Panc1 (cell line): ENCODE results near the gene FKBP9. TPM values are rescaled to one million over a fixed set of nuclear protein-coding genes. Genes with fewer than 3 reads are reported as not detected.

Source experiments
- ATAC-seq: fragments of 200-7000 bp; cut with Tn5 transposase; 2 replicates; pipeline ENCODE4 v1.9.1; 2020; ENCODE audit warnings: mild to moderate bottlenecking, moderate library complexity
- BruUV-seq: library from RNA; stranded (reverse); fragments of 400-500 nt; replicated peaks from 2 replicates; lab custom pipeline; 2021; lab: Mats Ljungman, UMichigan
- CTCF ChIA-PET: fragments of 300-600 bp; sonication (Branson Sonifier 250); formaldehyde crosslinking; loops from one replicate; lab custom pipeline; 2022; ENCODE audit warnings: antibody characterized with exemption; lab: Charles Lee
- POLR2A ChIA-PET: fragments of 300-600 bp; sonication (Branson Sonifier 250); formaldehyde crosslinking; loops from one replicate; lab custom pipeline; 2022; ENCODE audit warnings: antibody characterized with exemption; lab: Charles Lee
- DNase-seq: peaks from one replicate; pipeline ENCODE4 v3.0.0-alpha.2; 2010; ENCODE audit warnings: low read depth, low spot score
- H3K27ac ChIP-seq: 2 replicates; pipeline ENCODE4 v1.5.1; 2011; ENCODE audit warnings: mild to moderate bottlenecking, low read length, inconsistent platforms
- H3K27me3 ChIP-seq: fragments of 200-500 bp; sonication (Bioruptor generic); 2 replicates; pipeline ENCODE4 v1.6.0; 2014; ENCODE audit warnings: low read length, inconsistent platforms; ENCODE audit not compliant: control insufficient read depth, insufficient read depth
- H3K36me3 ChIP-seq: fragments of 200-500 bp; sonication (Bioruptor generic); 2 replicates; pipeline ENCODE4 v1.5.1; 2014; ENCODE audit warnings: inconsistent platforms, mild to moderate bottlenecking, low read length, moderate library complexity; ENCODE audit not compliant: control insufficient read depth, insufficient read depth
- H3K4me1 ChIP-seq: 2 replicates; pipeline ENCODE4 v1.5.1; 2011; ENCODE audit warnings: inconsistent platforms, mild to moderate bottlenecking, low read length, moderate library complexity; ENCODE audit not compliant: control insufficient read depth, insufficient read depth
- H3K4me3 ChIP-seq, 2 experiments: 2 replicates each; pipeline ENCODE4 v1.5.1; 2011 to 2012; ENCODE audit warnings: low read depth in 2 of 2, low read length in 2 of 2, mild to moderate bottlenecking in 2 of 2, inconsistent platforms in 1 of 2, moderate library complexity in 1 of 2
- H3K9me3 ChIP-seq: fragments of 200-500 bp; sonication (Bioruptor generic); 2 replicates; pipeline ENCODE4 v1.5.1; 2014; ENCODE audit warnings: low read depth, mild to moderate bottlenecking, inconsistent platforms, low read length, moderate library complexity; ENCODE audit not compliant: control insufficient read depth, insufficient read depth
- CTCF ChIP-seq: fragments of 450-650 bp; IDR thresholded peaks from 2 replicates; pipeline ENCODE4 v1.5.1; 2017; ENCODE audit warnings: mild to moderate bottlenecking
- POLR2AphosphoS5 ChIP-seq: IDR thresholded peaks from 2 replicates; pipeline ENCODE4 v1.6.1; 2012; ENCODE audit warnings: mild to moderate bottlenecking, low read depth, low read length, moderate library complexity
- REST ChIP-seq, 2 experiments: IDR thresholded peaks; 2 replicates each; pipeline ENCODE4 v1.6.1; 2011 to 2012; ENCODE audit warnings: low read depth in 2 of 2, control low read depth in 1 of 2, low read length in 1 of 2, mild to moderate bottlenecking in 1 of 2, moderate library complexity in 1 of 2; ENCODE audit not compliant: insufficient read depth in 1 of 2
- SIN3A ChIP-seq: IDR thresholded peaks from 2 replicates; pipeline ENCODE4 v1.6.1; 2012; ENCODE audit warnings: low read depth, mild to moderate bottlenecking, low read length, moderate library complexity, borderline replicate concordance; ENCODE audit not compliant: insufficient read depth
- TCF7L2 ChIP-seq: IDR thresholded peaks from 2 replicates; pipeline ENCODE4 v1.6.1; 2011; ENCODE audit warnings: mild to moderate bottlenecking, low read depth, low read length, inconsistent platforms
- in situ Hi-C: cut with HindIII; loops from 2 replicates; pipeline ENCODE4 v1.10.0; 2016; ENCODE audit warnings: low sequenced_read_pairs, low pct_unique_long_range_greater_than_20kb
- intact Hi-C: fragments of 100-400 bp; cut with micrococcal nuclease; formaldehyde crosslinking; loops from one replicate; pipeline ENCODE4 v1.10.0; 2022; ENCODE audit not compliant: unreplicated experiment
- total RNA-seq: library from RNA; stranded (reverse); gene quantifications from one replicate; pipeline ENCODE4 v1.2.1, GENCODE V29; 2021; ENCODE audit not compliant: unreplicated experiment

Gene FKBP9
- total RNA-seq, 1 experiment from 2014 or later = 183 TPM

- no TSS peak for BruUV-seq
- in situ Hi-C loops = no loop called here
- Histone ChIP-seq H3K27me3 (no peaks in the 10 kb centered on the region), H3K4me3 (no peak overlapping the region), H3K36me3 (no peaks in the 10 kb centered on the region), H3K27ac (no peak overlapping the region), H3K4me1 (no peaks in the 10 kb centered on the region), H3K9me3 (peaks cover 14% of the 10 kb centered on the region; the same call in 1 of the 2 replicates)
- intact Hi-C loops = no loop called here
- POLR2A ChIA-PET = no interaction called here
- ATAC-seq (no peak), DNase-seq (no peak)
- TF ChIP-seq TCF7L2 (no peak), CTCF (no peak)
- CTCF ChIA-PET = no interaction called here
These were observed 9.0 kb upstream of the FKBP9 start for GRCh38 chr7:32948202-32948601.

GRCh38 chr7:32952876-32953275 lies 4.4 kb upstream of the FKBP9 start:
- Histone ChIP-seq H3K4me1 (peaks cover 3% of the 10 kb centered on the region), H3K4me3 (no peak overlapping the region), H3K27ac (no peak overlapping the region), H3K36me3 (no peaks in the 10 kb centered on the region), H3K9me3 (peaks cover 8% of the 10 kb centered on the region; the same call in 1 of the 2 replicates), H3K27me3 (no peaks in the 10 kb centered on the region)
- TF ChIP-seq REST (IDR thresholded peaks at IDR 0.05; ENCODE audit: insufficient read depth in 1 of 2, low read depth in 2 of 2, low read length in 1 of 2) (no peak), TCF7L2 (no peak), SIN3A (no peak), POLR2AphosphoS5 (no peak), CTCF (no peak)
- intact Hi-C loops (loop anchor here (10.0 kb wide), 1 partner anchor 92 kb away; no protein-coding TSS in a partner anchor), in situ Hi-C loops (no loop called here)
- DNase-seq (no peak), ATAC-seq (no peak)
- BruUV-seq = no TSS peak
- CTCF ChIA-PET = no interaction called here
- POLR2A ChIA-PET = no interaction called here
